GM12878 (cell line): ENCODE measurements around the gene ARHGAP32. TPM values are rescaled to one million over a fixed set of nuclear protein-coding genes. Genes with fewer than 3 reads are reported as not detected.

Experiments used
- ATAC-seq: fragments of 200-7000 bp; cut with Tn5 transposase; 3 replicates; pipeline ENCODE4 v1.9.1; 2020; ENCODE audit warnings: mild to moderate bottlenecking, moderate library complexity
- BruUV-seq: library from RNA; stranded (reverse); fragments of 400-500 nt; replicated peaks from 2 replicates; lab custom pipeline; 2021; lab: Mats Ljungman, UMichigan
- CTCF ChIA-PET: fragments of 300-600 bp; sonication (Branson Sonifier 250); formaldehyde crosslinking; extraction: SDS; loops from one replicate; lab custom pipeline; 2021; ENCODE audit warnings: inconsistent platforms; lab: Yijun Ruan, JAX
- POLR2A ChIA-PET: fragments of 350-600 bp; formaldehyde crosslinking; extraction: SDS; loops from one replicate; lab custom pipeline; 2021; ENCODE audit warnings: inconsistent platforms; lab: Charles Lee
- RAD21 ChIA-PET: fragments of 300-600 bp; sonication (Branson Sonifier 250); formaldehyde crosslinking; loops from one replicate; lab custom pipeline; 2023; ENCODE audit warnings: antibody characterized with exemption; ENCODE audit not compliant: unreplicated experiment; lab: Charles Lee
- SMC1A ChIA-PET: fragments of 300-600 bp; sonication (Branson Sonifier 250); formaldehyde crosslinking; loops from one replicate; lab custom pipeline; 2023; ENCODE audit not compliant: unreplicated experiment, uncharacterized antibody; lab: Charles Lee
- DNase-seq: peaks from one replicate; pipeline ENCODE4 v3.0.0-alpha.2; 2011; ENCODE audit warnings: low read depth, low spot score
- FAIRE-seq: peaks from 3 replicates; lab custom pipeline; 2011; peaks lifted over from hg19 to GRCh38; lab: Jason Lieb, UNC
- H2AFZ ChIP-seq: 2 replicates; pipeline ENCODE4 v1.6.0; 2011; ENCODE audit warnings: low read depth, low read length, control low read depth; ENCODE audit not compliant: control insufficient read depth
- H3K27ac ChIP-seq: 2 replicates; pipeline ENCODE4 v1.5.1; 2011; ENCODE audit warnings: control low read depth; ENCODE audit not compliant: control insufficient read depth, insufficient read depth
- H3K27me3 ChIP-seq, 2 experiments: replicated peaks in 1 of 2; 2 replicates each; pipeline versions ENCODE4 v1.6.0 to v1.6.1; 2011; ENCODE audit warnings: low read length in 1 of 2; ENCODE audit not compliant: control insufficient read depth in 2 of 2, insufficient read depth in 2 of 2
- H3K36me3 ChIP-seq, 2 experiments: 2 replicates each; pipeline ENCODE4 v1.5.1; 2011; ENCODE audit warnings: low read length in 1 of 2; ENCODE audit not compliant: control insufficient read depth in 2 of 2, insufficient read depth in 2 of 2
- H3K4me1 ChIP-seq: 2 replicates; pipeline ENCODE4 v1.6.1; 2011; ENCODE audit warnings: mild to moderate bottlenecking, low read length, moderate library complexity, mixed read lengths; ENCODE audit not compliant: control insufficient read depth, insufficient read depth
- H3K4me2 ChIP-seq: 2 replicates; pipeline ENCODE4 v1.6.0; 2011; ENCODE audit warnings: control low read depth; ENCODE audit not compliant: control insufficient read depth, insufficient read depth
- H3K4me3 ChIP-seq: fragments of 200-600 bp; sonication (generic); 2 replicates; pipeline ENCODE4 v1.5.1; 2016
- H3K79me2 ChIP-seq: 2 replicates; pipeline ENCODE4 v1.6.0; 2011; ENCODE audit warnings: low read length; ENCODE audit not compliant: control insufficient read depth, insufficient read depth
- H3K9ac ChIP-seq: 2 replicates; pipeline ENCODE4 v1.8.0; 2011; ENCODE audit warnings: low read length, control low read depth, mixed read lengths; ENCODE audit not compliant: control insufficient read depth, insufficient read depth
- H3K9me3 ChIP-seq: replicated peaks from 3 replicates; pipeline ENCODE4 v1.5.1; 2011; ENCODE audit warnings: mild to moderate bottlenecking, low read length; ENCODE audit not compliant: control insufficient read depth, insufficient read depth
- H4K20me1 ChIP-seq: 2 replicates; pipeline ENCODE4 v1.6.0; 2011; ENCODE audit not compliant: control insufficient read depth, insufficient read depth
- ATF3 ChIP-seq: IDR thresholded peaks from 2 replicates; pipeline ENCODE4 v1.6.1; 2011; ENCODE audit warnings: low read depth, mild to moderate bottlenecking, low read length, moderate library complexity, borderline replicate concordance; ENCODE audit errors: extremely low read depth
- EED ChIP-seq: sonication (generic); IDR thresholded peaks from 2 replicates; pipeline ENCODE4 v1.6.1; 2016; ENCODE audit warnings: antibody characterized with exemption, low read depth
- EZH2 ChIP-seq: IDR thresholded peaks from 2 replicates; pipeline ENCODE4 v1.6.1; 2012; ENCODE audit warnings: low read depth, mild to moderate bottlenecking, control low read depth, inconsistent platforms, low read length, borderline replicate concordance; ENCODE audit not compliant: control insufficient read depth
- HDAC6 ChIP-seq: fragments of 200-600 bp; sonication (generic); IDR thresholded peaks from one replicate; pipeline ENCODE4 v1.8.0; 2017; ENCODE audit warnings: antibody characterized with exemption; ENCODE audit not compliant: unreplicated experiment
- IKZF1 ChIP-seq: fragments of 450-650 bp; conservative IDR thresholded peaks from 2 replicates; pipeline ENCODE4 v1.6.1; 2017; ENCODE audit warnings: antibody characterized with exemption, mild to moderate bottlenecking
- IRF5 ChIP-seq: fragments of 450-650 bp; IDR thresholded peaks from 2 replicates; pipeline ENCODE4 v1.6.1; 2017; ENCODE audit warnings: borderline replicate concordance
- NFIC ChIP-seq: IDR thresholded peaks from 2 replicates; pipeline ENCODE4 v1.6.1; 2012; ENCODE audit warnings: low read depth, mild to moderate bottlenecking, inconsistent platforms, low read length, moderate library complexity
- NRF1 ChIP-seq: conservative IDR thresholded peaks from 2 replicates; pipeline ENCODE4 v1.6.1; 2011; ENCODE audit warnings: mild to moderate bottlenecking, low read depth, low read length, improper control_type of control experiment
- PML ChIP-seq: IDR thresholded peaks from 2 replicates; pipeline ENCODE4 v1.6.1; 2012; ENCODE audit warnings: low read length, inconsistent platforms
- TBL1XR1 ChIP-seq: IDR thresholded peaks from 2 replicates; pipeline ENCODE4 v1.6.1; 2012; ENCODE audit warnings: low read depth, low read length, improper control_type of control experiment
- ZBTB33 ChIP-seq: fragments of 450-650 bp; IDR thresholded peaks from 2 replicates; pipeline ENCODE4 v1.6.1; 2017; ENCODE audit warnings: mild to moderate bottlenecking
- ZNF687 ChIP-seq: fragments of 450-650 bp; IDR thresholded peaks from 2 replicates; pipeline ENCODE4 v1.6.1; 2017; ENCODE audit warnings: mild to moderate bottlenecking, moderate library complexity
- WGBS: methylation state at CpG from one replicate; pipeline ENCODE4 v1.1.6; 2016; ENCODE audit warnings: low lambda C conversion rate; ENCODE audit not compliant: insufficient replicate concordance, insufficient coverage; ENCODE audit errors: missing lambda C conversion rate; 5-methylcytosine and 5-hydroxymethylcytosine counted together
- in situ Hi-C: fragments of 300-500 bp; cut with MboI; formaldehyde crosslinking; loops from 9 replicates; pipeline ENCODE4 v1.14.3; 2018; ENCODE audit warnings: mixed read lengths
- intact Hi-C: fragments of 100-400 bp; cut with micrococcal nuclease; formaldehyde crosslinking; loops from one replicate; pipeline ENCODE4 v1.14.2; 2022; ENCODE audit not compliant: unreplicated experiment
- polyA plus RNA-seq, 11 experiments: library from polyadenylated mRNA; depleted of rRNA in 4 of 11; unstranded in 6 of 11; stranded (reverse) in 5 of 11; fragments of >200 nt; fragmentation: Nextera tagmentation in 4 of 11; fragmentation: Illumina TruSeq in 1 of 11; extraction: Ambion mirVana in 4 of 11; extraction: Trizol in 1 of 11; gene quantifications; 1 replicate in 1 of 11; 2 replicates in 10 of 11; pipeline versions ENCODE4 v1.2.1 to v1.2.3, GENCODE V29; 2011 to 2016; ENCODE audit warnings: inconsistent platforms in 2 of 11, missing spikeins in 2 of 11, low read depth in 1 of 11
- total RNA-seq, 4 experiments: library from RNA; depleted of rRNA in 3 of 4; stranded (reverse); fragments of >200 nt in 3 of 4; fragmentation: Illumina TruSeq in 1 of 4; extraction: Trizol in 1 of 4; gene quantifications; 2 replicates each; pipeline versions ENCODE4 v1.2.1 to v1.2.3, GENCODE V29; 2013 to 2021
- TF ChIP-seq, protein P1 (sequence below): IDR thresholded peaks from 2 replicates; pipeline ENCODE4 v1.6.1; 2011; ENCODE audit warnings: borderline replicate concordance, low read depth, mild to moderate bottlenecking, moderate library complexity, low read length; ENCODE audit not compliant: insufficient read depth, poor library complexity, severe bottlenecking

Gene ARHGAP32
- total and polyA plus RNA-seq, 10 of the 15 experiments (the other 5 are each of a cell fraction or from before 2014, with no cell fraction given): under 0.01 to 0.46 (median 0.12) TPM; not detected in 1

GRCh38 chr11:128946648-128947047 is 245.5 kb downstream of the ARHGAP32 start (continued):
- no peak for TF ChIP-seq ZNF687
- no peak for TF ChIP-seq HDAC6
- no peak for TF ChIP-seq EED

DNA sequence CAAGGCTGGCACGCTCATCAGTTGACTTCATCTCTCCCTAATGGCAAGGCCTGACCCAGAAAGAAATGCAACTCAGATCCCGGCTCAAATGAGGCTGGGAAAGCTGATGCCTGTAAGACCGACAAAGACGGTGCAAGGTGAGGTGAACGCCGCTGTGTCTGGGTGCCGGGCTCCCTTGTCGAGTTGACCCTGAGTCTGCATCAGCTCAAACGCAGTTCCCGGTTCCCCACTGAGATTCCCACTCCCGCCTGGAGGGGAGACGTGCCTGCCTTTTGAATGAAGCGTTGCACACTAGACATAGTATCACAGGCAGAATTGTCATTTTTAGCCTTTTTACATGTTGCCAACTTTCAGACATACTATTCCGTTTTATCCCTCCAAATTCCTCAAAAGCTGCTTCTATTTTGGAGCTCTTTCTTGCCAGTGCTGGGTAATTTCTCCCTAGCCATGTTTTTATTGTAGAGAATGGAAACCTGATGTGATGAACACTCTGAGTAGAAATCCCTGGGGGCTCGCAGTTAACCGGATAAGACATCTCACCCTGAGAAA is 248.6 kb downstream of the ARHGAP32 start:
- H3K4me2 ChIP-seq: no peak overlapping the region
- no peak for FAIRE-seq
- H3K79me2 ChIP-seq: no peaks in the 10 kb centered on the region
- peaks cover 0 to 7% of the 10 kb centered on the region in 2 experiments; a peak in 2 of 4 replicates for H3K27me3 ChIP-seq
- H2AFZ ChIP-seq: no peak overlapping the region
- no peak for DNase-seq
- no peak overlapping the region for H3K9ac ChIP-seq
- ChIA-PET RAD21 (no interaction called here), SMC1A (no interaction called here), POLR2A (no interaction called here), CTCF (interaction anchor here (1.4 to 2.0 kb wide), 3 partner anchors 13 to 59 kb away, joined by 3 to 7 read pairs (median 4); no protein-coding TSS in a partner anchor)
- BruUV-seq: no TSS peak
- no peak overlapping the region for H3K27ac ChIP-seq
- H3K4me1 ChIP-seq: no peaks in the 10 kb centered on the region
- H3K4me3 ChIP-seq: no peak overlapping the region
- H3K9me3 ChIP-seq: no peaks in the 10 kb centered on the region
- in situ Hi-C loops (no loop called here), intact Hi-C loops (no loop called here)
- 55% methylated on average over 16 of the region's 16 CpGs for WGBS
- no peaks in the 10 kb centered on the region; the same call in 1 of the 2 replicates for H4K20me1 ChIP-seq
- H3K36me3 ChIP-seq: no peaks in the 10 kb centered on the region
- ATAC-seq: no peak
- TF ChIP-seq IKZF1: no peak
- TF ChIP-seq TBL1XR1: no peak
- TF ChIP-seq, protein P1, sequence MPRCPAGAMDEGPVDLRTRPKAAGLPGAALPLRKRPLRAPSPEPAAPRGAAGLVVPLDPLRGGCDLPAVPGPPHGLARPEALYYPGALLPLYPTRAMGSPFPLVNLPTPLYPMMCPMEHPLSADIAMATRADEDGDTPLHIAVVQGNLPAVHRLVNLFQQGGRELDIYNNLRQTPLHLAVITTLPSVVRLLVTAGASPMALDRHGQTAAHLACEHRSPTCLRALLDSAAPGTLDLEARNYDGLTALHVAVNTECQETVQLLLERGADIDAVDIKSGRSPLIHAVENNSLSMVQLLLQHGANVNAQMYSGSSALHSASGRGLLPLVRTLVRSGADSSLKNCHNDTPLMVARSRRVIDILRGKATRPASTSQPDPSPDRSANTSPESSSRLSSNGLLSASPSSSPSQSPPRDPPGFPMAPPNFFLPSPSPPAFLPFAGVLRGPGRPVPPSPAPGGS: no peak
- no peak for TF ChIP-seq EZH2
- no peak for TF ChIP-seq ZBTB33
- no peak for TF ChIP-seq IRF5
- TF ChIP-seq PML: no peak
- TF ChIP-seq ATF3: no peak
- TF ChIP-seq NRF1: no peak
- TF ChIP-seq NFIC: no peak
